ENCODE measurements around the gene ASTN2. TPM values are rescaled to one million over a fixed set of nuclear protein-coding genes. Genes with fewer than 3 reads are reported as not detected.
A peak's percentile ranks its signal among the peaks of the same experiment; 100 is the strongest.

The ASTN2 gene
- total and polyA plus RNA-seq, 12 donors, result 1.9 to 11.1 (median 4.0) TPM

DNA sequence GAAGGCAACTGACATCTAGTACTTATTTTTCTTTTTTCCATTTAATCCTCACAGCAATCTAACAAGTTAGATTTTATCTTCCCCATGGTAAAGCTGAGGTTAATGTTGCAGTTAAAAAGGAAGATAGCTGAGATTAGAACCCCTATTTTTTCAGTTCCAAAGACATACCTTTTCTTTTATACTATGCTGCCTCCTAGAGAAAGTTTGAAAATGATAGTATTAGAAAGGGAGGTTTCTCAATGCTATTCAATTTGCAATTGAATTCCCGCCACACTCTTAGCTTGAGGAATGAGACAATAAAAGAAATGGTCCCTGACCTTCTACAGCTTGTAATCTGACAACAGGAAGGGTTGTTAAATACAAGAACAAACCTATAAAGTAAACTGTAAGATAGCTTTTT, 923.6 kb downstream of the ASTN2 start:
- WGBS, 2 donors, result 79 to 86% methylated on average over 1 of the region's 1 CpG
- Histone ChIP-seq H3K27me3 (no peaks in the 10 kb centered on the region), H3K9me3 (no peaks in the 10 kb centered on the region), H3K4me1 (no peaks in the 10 kb centered on the region), H3K4me3 (no peak overlapping the region), H3K27ac (no peak overlapping the region), H3K36me3 (no peaks in the 10 kb centered on the region)
- intact Hi-C loops (cut with DNase I), result loop anchor here in 8 of 10 donors (5.0 to 10.0 kb wide), 8 partner anchors 84 to 896 kb away; partner anchors contain the start of gene PAPPA (in 4 of the 8)
- TF ChIP-seq, protein P1, sequence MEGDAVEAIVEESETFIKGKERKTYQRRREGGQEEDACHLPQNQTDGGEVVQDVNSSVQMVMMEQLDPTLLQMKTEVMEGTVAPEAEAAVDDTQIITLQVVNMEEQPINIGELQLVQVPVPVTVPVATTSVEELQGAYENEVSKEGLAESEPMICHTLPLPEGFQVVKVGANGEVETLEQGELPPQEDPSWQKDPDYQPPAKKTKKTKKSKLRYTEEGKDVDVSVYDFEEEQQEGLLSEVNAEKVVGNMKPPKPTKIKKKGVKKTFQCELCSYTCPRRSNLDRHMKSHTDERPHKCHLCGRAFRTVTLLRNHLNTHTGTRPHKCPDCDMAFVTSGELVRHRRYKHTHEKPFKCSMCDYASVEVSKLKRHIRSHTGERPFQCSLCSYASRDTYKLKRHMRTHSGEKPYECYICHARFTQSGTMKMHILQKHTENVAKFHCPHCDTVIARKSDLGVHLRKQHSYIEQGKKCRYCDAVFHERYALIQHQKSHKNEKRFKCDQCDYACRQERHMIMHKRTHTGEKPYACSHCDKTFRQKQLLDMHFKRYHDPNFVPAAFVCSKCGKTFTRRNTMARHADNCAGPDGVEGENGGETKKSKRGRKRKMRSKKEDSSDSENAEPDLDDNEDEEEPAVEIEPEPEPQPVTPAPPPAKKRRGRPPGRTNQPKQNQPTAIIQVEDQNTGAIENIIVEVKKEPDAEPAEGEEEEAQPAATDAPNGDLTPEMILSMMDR (IDR thresholded peaks at IDR 0.05), result peak in 2 of 9 donors; percentile 6 to 12
- no peak for DNase-seq
- no peak for ATAC-seq

DNA sequence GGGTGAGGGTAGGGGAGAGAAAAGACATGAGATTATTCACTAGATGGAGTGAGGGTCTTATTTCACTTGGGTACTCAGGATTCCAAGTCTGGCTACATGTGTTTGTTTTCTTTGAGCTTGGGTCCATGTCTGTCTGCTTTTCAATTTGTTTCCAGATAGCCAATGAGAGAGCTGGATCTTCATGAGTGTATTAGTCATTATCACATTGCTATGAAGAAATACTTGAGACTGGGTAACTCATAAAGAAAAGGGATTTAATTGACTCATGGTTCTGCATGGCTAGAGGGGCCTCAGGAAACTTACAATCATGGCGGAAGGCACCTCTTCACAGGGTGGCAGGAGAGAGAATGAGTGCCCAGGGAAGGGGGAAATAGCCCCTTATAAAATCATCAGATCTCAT, 924.5 kb downstream of the ASTN2 start:
- Histone ChIP-seq H3K27me3 (no peaks in the 10 kb centered on the region), H3K9me3 (no peaks in the 10 kb centered on the region), H3K36me3 (peaks cover 0 to 7% (median 0%) of the 10 kb centered on the region in 9 donors), H3K4me1 (no peaks in the 10 kb centered on the region), H3K27ac (no peak overlapping the region), H3K4me3 (no peak overlapping the region)
- TF ChIP-seq, protein P1 (IDR thresholded peaks at IDR 0.05), result no peak
- WGBS, 2 donors, result 91 to 100% methylated on average over 1 of the region's 1 CpG
- ATAC-seq, result no peak
- no peak for DNase-seq
- intact Hi-C loops (cut with DNase I), result loop anchor here in 8 of 10 donors (5.0 to 10.0 kb wide), 8 partner anchors 84 to 896 kb away; partner anchors contain the start of gene PAPPA (in 4 of the 8)

DNA sequence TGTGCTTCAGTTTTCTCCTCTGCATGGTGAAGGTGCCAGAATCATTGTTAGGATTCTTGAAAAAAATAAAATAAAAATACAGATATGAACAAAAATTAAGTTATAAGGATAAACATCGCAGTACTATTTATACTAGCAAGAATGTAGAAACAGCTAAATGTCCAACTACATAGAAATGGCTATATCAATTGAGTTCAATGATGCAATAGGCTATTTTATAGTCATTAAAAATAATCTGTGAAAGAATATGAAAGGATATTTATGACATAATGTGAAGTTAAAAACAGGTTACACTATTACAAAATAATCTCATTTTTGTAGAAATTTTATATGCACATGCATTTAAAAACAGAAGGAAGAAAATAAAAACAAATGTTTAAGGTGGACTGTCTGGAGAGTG, 926.5 kb downstream of the ASTN2 start:
- WGBS, 2 donors, result 92 to 96% methylated on average over 1 of the region's 1 CpG
- Histone ChIP-seq H3K27ac (no peak overlapping the region), H3K27me3 (no peaks in the 10 kb centered on the region), H3K4me3 (no peak overlapping the region), H3K36me3 (peaks cover 0 to 7% (median 0%) of the 10 kb centered on the region in 9 donors), H3K4me1 (peaks cover 0 to 4% (median 0%) of the 10 kb centered on the region in 9 donors), H3K9me3 (no peaks in the 10 kb centered on the region)
- DNase-seq (no peak), ATAC-seq (no peak)
- intact Hi-C loops (cut with DNase I), result no loop called here
- TF ChIP-seq, protein P1 (IDR thresholded peaks at IDR 0.05), result no peak

DNA sequence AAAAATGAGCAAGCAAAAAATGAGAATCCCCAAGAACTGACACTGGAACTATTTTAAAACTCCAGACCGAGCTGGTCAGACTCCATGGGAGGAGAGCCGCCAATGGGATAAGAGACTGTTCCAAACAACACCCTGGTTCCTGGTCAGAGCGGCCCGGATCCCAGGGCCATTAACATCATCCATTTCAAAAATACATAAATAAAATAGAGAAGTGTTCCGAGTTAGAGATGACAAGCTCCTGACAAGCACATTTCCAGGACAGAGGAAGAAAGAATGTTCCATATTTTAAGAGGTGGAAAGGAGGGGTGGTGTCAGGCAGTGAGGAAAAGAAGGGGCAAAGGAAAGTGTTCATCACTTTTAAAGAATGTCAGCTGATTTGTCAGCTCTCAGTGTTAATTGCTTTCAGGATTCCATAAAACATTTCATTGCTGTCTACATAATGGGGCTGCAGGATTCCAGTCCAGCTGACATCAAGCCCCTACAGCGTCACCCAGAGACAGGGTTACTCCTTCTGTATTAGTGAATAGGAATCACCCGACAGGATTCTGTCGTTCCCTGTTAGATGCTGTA, 930.3 kb downstream of the ASTN2 start:
- intact Hi-C loops (cut with DNase I), result no loop called here
- no peak overlapping the region for H3K4me3 ChIP-seq
- no peaks in the 10 kb centered on the region for H3K9me3 ChIP-seq
- H3K4me1 ChIP-seq, result peaks cover 0 to 12% (median 0%) of the 10 kb centered on the region in 9 donors
- H3K36me3 ChIP-seq, result peaks cover 0 to 7% (median 0%) of the 10 kb centered on the region in 9 donors
- no peaks in the 10 kb centered on the region for H3K27me3 ChIP-seq
- no peak for DNase-seq
- peak overlapping the region in 1 of 10 donors; percentile 21 for H3K27ac ChIP-seq
- TF ChIP-seq, protein P1 (IDR thresholded peaks at IDR 0.05), result no peak
- WGBS, 2 donors, result 78 to 85% methylated on average over 8 of the region's 8 CpGs
- ATAC-seq, result no peak
